ENCODE results near the gene C2orf72. TPM values are rescaled to one million over a fixed set of nuclear protein-coding genes. Genes with fewer than 3 reads are reported as not detected.
"Not testable (repeated sequence)": the region's sequence is repeated elsewhere in the genome, so short reads cannot be mapped to it uniquely, and the experiment has no call there.

Gene C2orf72
- total RNA-seq (ENCODE audit: insufficient read depth, low replicate concordance): 0.48 TPM

DNA sequence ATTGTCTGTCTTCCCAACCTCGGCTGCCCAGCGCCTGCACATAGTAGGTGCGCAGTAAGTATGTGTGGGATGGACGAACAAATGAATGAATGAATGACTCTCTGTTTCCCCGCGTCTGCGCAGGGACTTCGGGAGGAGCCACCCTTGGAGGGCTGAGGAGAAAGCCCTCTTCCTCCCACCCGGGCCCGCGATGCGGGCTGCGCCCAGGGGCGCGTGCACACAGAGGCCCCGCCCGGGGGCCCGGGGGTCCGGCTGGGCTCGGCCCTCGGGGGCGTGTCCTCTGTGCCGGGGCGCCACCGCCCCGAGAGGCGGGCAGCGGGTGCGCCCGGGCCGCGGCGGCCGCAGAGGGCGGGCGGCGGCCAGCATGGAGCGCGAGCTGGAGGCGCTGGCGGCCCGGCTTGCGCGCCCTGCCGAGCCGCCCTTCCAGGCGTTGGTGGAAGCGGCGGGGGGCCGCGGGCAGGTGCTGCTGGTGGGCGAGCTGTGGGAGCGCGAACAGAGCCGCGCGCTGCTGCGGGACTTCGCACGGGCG lies at the start of gene C2orf72:
TSS of gene C2orf72 (plus strand) at position 322 of the 529 bp plus-strand sequence. CDS start at position 365, 43 bp downstream.
- DNase-seq (ENCODE audit: low spot score): no peak

DNA sequence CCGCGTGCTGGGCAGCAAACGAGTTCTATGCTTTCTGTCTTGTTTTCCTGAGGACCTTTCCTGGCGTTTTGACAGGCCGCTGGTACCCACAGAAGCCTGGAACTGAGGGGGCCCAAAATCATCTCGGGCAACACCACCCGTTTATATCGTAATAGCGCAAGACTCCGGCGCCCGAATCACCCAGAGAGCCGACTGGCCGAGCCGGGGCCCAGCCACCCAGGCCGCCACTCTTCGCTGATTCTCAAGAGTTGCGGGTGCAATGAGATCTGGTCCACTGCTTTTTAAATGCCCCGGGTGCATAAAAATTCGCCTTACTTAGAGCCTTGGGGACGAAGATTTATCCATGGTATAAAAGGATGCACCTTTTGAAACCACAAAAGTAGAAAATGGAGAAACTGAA lies 47.6 kb upstream of the C2orf72 start:
- DNase-seq (ENCODE audit: low spot score): no peak

DNA sequence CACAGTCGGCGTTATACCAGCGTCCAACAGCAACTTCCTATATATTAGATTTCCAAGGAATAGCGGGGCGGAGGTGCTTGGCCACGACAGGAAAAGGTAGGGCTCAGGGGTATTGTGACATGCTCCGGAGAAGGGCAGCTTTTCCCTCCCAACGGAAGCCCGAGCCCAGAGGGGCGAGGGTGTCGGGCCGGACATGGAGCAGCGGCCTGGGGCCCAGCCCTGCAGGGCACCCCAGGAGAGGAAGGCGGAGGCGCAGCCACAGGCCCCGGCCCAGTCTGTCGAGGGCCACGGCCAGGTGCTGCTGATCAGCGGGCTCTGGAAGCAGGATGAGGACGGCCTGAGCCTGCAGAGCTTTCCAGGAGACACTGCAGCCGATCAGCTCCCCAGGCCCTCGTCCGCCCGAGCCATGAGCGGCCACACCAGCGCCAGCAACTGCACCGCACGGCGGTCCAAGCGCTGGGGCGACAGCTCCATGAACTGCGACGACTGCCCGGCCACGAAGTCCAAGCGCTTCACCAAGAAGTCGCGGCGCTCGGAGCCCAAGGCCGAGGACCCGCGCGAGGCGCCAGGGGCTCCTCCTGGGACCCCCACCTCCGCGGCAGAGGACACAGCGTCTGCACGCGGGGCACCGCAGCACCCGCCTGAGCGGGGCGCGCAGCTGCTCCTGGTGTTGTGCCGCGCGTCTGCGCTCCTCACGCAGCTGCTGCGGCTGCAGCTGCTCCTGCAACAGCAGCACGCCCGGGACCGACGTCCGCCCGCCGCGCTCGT lies 47.0 kb upstream of the C2orf72 start:
- no peak for DNase-seq (ENCODE audit: low spot score)

DNA sequence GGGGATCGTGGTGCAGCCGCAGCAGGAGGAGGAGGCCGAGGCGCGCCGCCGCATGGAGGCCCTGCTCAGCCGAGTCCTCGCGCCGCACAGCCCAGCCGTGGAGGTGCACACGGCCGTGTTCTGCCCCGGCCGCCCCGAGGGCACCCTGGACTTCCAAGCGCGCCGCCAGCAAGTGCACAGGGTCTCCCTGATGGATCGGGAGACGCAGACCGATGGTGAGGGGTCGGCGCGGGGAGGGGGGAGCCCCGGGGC lies 46.5 kb upstream of the C2orf72 start:
- DNase-seq (ENCODE audit: low spot score): no peak

DNA sequence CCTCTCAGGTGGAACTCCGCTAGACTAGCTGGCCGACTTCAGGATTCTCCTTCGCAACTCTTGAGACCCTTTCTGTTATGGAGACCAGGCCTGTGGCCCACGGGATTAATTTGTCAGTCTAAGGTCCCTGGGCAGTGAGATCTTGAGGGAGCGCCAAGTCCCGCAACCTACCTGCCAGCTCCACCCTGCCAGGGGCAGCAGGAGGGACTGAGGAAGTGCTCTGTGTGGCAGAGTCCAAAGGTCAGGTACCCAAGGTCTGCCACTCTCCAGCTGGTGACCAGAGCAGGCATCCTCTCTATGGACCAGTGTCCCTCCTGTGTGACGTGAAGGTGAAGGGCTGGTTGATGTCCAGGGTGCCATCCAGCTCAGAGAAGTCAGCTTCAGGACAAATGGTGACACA lies 45.7 kb upstream of the C2orf72 start:
- no peak for DNase-seq (ENCODE audit: low spot score)

DNA sequence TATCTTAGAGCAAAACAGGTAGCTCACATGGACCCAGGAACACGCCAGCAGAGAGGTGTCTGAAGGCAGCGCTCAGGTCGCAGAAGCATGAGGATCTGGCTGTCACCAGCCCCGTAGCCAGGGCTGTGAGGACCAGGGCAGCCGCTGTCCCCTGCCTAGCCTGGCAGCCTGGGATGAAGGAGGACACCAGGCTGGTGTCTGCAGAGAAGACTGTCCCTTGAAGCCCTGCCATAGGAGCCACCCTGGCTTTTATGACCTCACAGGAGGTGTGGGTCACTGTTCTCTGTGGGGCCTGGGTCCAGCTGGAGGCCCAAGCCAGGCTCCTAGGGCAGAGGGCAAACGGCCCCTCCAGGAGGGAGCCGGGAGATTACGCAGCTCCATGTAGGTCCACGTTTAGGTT lies 41.5 kb upstream of the C2orf72 start, which contains the start of gene SPATA3:
TSS of gene SPATA3 (plus strand) at position 301 of the 400 bp plus-strand sequence. CDS start 113 bp downstream, outside the sequence.
- DNase-seq (ENCODE audit: low spot score): no peak

DNA sequence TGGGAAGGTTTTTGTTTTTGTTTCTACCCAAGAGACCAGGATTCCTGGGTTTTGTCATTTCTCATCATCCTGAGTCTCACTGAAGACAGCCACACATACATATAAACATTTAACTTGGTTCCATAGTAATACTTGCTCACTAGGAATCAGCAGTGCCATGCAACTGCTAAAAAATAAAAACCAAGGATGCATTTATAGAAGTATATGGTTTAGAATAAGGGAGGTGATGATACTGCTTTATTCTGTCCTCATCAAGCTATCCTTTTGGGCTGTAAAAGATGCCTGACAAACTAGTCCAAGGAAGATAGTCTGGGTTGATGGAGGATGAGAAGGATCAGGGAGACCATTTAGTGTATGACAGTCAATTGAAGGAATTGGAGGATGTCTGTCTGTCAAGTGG lies 40.7 kb upstream of the C2orf72 start:
- no peak for DNase-seq (ENCODE audit: low spot score)

DNA sequence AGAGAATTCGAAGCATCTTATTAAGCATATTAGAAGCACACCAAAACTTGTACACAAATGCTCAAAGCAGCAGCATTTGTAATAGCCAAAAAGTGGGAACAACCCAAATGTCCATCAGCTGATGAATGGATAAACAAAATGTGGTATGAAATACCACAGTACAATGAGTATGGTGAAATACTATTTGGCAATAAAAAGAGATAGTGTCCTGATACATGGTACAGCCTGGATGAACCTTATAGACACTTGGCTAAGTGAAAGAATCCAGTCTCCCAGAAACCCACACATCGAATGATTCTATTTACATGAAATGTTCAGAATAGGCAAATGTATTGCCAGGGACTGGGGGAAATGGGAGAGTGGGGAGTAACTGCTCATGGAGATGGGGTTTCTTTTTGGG lies 38.4 kb upstream of the C2orf72 start:
- no peak for DNase-seq (ENCODE audit: low spot score)

DNA sequence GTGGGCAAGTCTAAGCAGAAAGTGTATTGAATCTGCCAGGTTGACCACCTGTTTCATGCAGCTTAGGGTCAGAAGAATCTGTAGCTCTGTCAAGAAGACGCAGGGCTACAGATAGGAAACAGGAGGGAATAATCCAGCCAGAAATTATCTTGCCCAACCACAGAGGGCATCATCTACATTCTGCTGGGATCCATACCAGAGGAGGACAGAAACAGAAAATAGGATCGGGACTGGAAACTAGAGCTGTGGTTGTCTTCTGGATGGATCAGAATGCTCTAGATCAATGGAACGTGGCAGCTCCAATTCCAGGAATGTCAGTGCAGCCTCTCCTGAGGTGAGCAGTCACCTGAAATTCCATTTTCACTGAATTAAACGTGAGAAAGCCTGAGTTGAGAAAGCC lies 37.8 kb upstream of the C2orf72 start:
- DNase-seq (ENCODE audit: low spot score): no peak

DNA sequence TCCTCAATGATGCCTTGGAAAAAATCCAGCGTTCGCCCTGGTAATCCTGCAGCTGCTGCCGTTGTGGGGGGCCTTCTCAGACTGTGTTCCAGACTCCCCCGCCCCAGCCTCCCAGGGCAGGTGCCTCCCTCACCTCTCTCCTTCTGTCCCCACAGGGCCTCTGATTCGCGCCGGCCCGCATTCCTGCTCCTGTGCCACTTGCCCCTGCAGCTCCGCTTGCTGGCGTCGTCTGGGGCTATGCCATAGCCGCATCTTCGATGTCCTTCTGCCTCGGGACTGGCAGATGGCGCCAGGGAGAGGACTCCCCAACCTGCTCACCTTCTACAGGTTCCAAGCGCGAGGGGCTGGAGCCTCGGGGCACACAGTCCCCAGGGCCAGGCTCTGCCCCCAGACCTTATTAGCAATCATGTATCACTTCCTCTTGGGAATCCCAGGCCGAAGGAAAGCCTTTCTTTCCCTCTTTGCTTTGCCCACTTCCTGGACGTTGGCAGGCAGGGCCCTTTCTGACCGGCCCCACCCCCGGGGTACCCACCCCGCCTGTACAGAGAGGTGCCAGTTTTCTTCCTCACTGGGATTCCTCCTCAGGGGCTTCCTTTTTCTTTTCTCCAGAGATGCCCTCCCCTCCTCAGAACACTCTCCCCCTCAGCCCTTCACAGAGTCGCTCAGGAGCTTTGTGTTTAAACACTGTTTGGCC lies 37.0 kb upstream of the C2orf72 start:
- no peak for DNase-seq (ENCODE audit: low spot score)

DNA sequence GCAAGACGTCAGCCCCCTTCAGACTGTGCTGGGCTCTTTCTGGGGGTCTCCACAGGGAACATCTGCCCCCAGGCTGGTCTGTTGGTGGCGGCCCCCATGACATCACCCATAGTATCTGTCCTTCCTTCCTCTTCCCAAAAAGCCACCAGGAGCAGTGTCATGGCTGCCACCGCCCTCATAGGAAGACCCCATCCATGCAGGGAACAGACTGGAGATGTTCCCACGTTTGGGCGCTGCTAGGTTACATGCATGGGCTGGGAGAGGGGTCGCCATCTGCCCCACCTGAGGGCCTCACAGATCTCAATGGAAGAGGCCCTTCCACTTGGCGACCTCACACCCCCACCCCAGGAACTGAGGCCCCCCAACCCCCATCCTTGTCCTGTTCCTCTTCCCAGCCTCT lies 36.3 kb upstream of the C2orf72 start:
- no peak for DNase-seq (ENCODE audit: low spot score)

DNA sequence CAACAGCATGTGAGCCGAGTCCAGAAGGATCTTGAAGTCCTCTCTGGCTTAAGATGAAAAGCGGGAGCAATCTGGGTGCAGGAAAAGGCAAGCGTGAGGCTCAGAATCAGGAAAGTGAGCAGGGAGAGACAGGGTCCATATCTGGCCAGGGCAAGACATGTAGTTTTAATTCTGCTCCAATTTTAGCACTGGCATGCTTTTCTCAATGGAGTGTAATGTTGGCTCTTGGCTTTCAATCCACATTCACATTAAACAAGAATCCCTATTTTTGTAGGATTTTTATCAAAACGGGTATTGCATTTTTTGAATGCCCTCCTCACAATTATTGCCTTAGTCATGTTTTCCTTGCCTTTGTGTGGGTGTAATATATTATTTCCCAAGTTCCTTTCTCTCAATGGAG lies 35.4 kb upstream of the C2orf72 start:
- no peak for DNase-seq (ENCODE audit: low spot score)

DNA sequence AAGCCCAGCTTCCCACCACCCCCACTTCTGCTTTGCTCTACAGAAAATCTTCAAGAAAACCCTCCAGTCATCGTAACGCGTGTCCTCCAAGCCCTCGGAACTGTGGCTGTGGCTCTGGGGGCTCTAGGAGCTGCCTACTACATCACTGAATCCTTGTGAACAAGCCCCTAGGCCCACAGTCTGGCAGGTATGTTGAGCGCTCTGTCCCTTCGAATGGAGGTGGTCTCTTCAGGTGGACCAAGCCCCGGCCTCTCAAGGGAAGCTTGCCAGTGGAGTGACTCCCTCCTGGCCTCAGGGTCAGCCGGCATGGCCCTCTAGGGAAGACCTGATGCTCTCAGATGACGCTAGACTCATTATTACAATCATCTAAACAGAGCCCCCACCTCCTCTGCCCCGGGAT lies 34.7 kb upstream of the C2orf72 start:
- DNase-seq (ENCODE audit: low spot score): no peak

DNA sequence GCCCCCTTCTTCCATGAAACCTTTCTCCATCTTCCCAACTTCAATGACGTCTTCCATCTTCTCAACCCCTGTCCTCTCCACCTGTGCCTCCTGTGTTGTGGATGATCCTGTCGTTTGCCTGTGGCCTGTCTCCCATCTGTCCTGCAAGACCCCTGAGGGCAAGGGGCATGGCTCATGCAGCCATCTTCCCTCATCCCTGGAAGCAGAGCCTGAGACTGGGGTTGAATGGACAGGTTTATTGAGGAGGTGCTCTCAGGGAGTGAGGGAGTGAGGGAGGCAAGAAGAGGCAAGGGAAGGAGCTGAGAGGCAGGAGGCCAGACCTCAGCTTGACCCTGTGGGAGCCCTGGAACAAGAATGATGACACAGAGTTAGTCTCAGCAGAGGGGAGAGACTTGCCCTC lies 34.1 kb upstream of the C2orf72 start:
- DNase-seq (ENCODE audit: low spot score): no peak

DNA sequence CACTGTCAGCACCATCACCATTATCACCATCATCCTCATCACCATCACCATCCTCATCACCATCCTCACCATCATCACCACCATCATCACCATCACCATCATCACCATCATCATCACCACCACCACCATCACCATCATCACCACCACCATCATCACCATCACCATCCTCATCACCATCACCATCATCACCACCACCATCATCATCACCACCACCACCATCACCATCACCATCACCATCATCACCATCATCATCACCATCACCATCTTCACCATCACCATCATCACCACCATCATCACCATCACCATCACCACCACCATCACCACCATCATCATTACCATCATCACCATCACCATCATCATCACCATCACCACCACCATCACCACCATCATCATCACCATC lies 32.4 kb upstream of the C2orf72 start:
- DNase-seq (ENCODE audit: low spot score): not testable (repeated sequence)

DNA sequence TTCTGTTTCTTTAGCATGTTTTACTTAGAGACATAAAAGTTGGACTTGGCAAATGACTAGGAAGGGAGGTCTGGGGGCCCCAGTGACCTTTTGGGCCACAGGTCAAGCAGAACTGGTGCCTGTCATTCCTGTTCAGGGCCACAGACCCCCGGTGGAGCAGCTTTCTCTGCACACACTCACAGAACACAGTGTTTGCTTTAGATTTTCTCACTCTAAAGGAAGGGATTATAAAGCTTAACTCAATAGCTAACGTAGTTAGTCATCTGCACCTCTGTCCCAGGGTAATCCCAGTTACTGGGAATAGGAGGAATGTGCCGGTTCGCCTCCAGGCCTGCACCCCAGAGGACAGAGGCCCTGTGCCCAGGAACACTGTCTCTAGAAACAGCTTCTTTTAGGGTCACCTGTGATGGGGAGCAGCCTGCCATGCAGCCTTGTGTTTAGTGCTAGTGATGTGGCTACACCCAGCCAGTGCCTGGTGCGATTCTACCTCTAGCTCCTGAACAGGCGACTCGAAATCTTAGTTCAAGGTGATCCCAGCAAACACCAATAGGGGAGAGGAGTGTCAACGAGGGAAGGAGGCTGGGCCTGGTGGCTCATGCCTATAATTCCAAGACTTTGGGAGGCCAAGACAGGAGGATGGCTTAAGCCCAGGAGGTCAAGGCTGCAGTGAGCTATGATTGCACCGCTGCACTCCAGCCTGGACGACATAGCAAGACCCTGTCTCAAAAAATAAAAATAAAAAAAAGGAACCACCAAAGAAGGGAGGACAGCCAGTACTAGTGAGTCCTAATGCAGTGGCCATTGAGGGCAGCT lies 29.8 kb upstream of the C2orf72 start:
- no peak for DNase-seq (ENCODE audit: low spot score)

DNA sequence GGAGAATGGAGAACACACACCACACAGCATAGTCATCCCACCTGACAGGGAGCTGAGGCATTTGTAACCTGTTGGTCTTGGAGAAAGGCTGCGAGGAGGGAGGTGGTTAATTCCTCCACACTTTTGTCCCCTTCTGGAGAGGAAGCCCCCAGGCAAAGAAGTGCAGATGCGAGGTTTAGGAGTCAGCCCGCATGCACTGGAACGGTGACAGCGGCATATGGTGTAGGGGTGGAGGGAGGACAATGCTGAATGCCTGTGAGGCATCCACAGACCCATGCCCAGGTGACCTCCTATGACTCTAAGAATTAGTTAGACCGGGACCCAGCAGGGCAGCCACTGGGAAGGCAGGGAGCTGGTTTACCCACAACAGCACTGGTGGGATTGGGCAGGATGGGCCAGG lies 29.2 kb upstream of the C2orf72 start:
- DNase-seq (ENCODE audit: low spot score): no peak

DNA sequence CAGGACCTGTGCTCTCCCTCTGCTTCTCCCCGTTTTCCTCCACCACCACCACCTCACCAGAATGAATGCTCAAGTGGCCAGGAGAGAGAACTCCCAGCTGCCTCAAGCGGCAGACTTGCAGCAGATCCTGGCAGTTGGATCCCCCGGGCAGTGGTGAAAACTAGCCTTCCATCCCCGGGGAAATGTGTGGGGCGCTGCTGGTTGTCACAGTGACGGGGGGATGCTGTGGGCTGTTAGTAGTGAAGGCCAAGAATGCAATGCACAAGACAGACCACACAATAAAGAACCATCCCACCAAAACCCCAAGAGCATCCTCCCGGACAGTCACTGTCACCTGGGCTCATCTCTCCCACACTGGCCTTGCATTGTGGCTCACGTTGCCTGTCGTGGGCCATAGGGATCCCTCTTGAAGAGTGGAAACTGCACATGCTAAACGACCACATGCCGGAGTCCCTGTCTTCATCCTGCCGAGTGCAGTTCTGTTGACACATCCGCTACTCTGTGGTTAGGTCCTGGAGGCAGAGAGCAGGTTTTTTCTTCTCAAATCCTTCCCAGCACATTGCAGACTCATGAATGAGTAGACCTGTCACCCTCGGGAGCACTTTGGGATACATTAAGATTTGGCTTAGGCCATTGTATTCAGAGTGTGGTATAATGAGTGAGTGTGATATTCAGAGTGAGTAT lies 27.9 kb upstream of the C2orf72 start:
- no peak for DNase-seq (ENCODE audit: low spot score)

DNA sequence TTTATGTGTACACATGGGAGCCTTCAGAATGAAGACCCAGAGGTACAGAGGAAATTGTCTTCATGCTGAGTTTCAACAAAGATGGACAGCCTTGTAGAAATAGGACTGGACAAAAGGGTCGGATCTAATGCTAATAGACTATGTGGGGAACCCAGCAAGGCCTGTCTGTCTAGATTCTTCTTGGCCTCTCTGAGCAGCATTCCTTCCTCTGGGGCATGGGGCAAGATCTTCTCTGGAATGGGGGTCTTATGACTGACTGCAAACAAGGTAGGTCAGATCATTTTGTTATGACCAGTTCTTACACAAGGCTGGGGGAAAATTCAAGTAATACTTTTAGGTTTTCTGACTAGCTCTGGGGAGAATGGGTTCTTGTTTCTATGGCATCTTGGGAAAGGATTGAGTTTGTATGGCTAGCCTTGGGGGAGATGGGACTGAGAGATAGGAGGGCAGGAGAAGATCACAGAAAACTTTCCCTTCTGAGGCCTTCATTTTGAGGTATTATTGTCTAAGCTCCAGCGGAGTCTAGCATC lies 27.1 kb upstream of the C2orf72 start:
- no peak for DNase-seq (ENCODE audit: low spot score)

DNA sequence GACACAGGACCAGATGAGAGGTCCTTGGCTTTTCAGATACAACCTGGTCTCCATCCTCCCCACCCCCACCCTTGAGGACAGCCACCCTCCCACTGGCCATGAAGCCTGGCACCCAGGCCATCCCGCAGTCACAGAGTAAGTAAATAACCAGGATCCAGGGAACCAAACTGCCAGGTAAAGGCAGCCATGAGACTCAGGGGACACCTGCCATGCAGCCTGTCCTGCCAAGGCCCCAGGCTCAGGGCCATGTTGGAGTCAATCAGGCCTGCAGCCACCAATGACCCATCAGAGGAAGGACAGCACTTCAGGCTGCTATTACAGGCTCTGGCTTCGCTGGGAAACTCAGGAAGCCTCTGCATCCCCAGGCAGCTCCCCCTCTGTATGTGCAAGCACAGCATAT lies 25.8 kb upstream of the C2orf72 start:
- no peak for DNase-seq (ENCODE audit: low spot score)

DNA sequence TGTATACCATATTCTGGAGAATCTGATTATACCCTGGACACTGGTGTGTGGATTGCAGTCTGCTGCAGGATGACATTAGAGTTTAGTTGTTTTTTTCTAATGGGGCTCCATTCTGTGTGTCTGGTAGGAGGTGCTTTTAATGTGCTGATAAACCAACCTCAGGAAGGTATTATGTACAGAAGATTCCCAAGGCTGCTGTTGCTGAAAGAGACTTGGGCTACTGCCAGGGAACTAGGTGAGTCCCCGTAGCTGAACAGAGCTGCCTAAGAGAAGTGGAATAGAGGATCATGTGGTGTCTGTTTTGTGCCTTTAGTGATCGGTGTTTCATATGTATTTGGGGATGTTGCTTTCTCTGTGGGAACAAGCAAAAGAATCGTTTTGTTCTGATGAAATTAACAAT lies 24.9 kb upstream of the C2orf72 start:
- no peak for DNase-seq (ENCODE audit: low spot score)

DNA sequence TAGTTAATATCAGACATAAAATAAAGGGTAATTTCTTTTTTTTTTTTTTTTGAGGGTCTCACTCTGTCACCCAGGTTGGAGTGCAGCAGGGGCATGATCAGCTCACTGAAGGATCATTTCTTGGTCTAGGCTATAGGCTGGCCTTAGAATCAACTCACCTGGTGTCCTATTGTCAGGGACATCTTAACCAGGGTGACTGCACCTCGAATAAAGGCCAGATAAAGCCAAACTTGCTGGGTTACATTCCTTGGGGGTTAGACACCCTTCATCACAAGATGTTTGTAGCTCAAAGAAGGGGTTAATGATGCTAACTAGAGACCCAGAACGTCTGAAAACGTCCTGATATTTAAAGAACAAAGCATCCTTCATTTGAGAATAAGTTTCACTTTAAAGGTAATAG lies 23.5 kb upstream of the C2orf72 start:
- DNase-seq (ENCODE audit: low spot score): no peak

Data from umbilical cord (tissue), 2 donors.